Lower leg skin (tissue), 3 donors: ENCODE data around the gene VANGL2.

Source experiments
- CTCF ChIP-seq, 3 donors: fragments of 450-650 bp; IDR thresholded peaks; one replicate each; pipeline ENCODE4 v1.5.1; 2016; ENCODE audit warnings: antibody characterized with exemption in 3 of 3, mild to moderate bottlenecking in 3 of 3, moderate library complexity in 2 of 3
- POLR2A ChIP-seq, 2 donors: fragments of 450-650 bp; IDR thresholded peaks; one replicate each; pipeline ENCODE4 v1.6.1; 2016 to 2017; ENCODE audit warnings: antibody characterized with exemption in 2 of 2, mild to moderate bottlenecking in 1 of 2, moderate library complexity in 1 of 2

GRCh38 chr1:160367934-160368923 is 32.1 kb upstream of the VANGL2 start:
- TF ChIP-seq CTCF (IDR thresholded peaks at IDR 0.05) (no peak), POLR2A (IDR thresholded peaks at IDR 0.05) (no peak)
